Nephron progenitor cell (in vitro differentiated cells): ENCODE measurements around the gene NT5E.

Source experiments
- DNase-seq: peaks from one replicate; pipeline ENCODE4 v3.0.0; 2021
- H3K27ac Mint-ChIP-seq: 2 replicates; pipeline ENCODE4 v1.8.0; 2021; ENCODE audit warnings: mild to moderate bottlenecking, moderate library complexity, mixed read lengths
- H3K27me3 Mint-ChIP-seq: 2 replicates; pipeline ENCODE4 v1.8.0; 2021; ENCODE audit warnings: mild to moderate bottlenecking, low read depth, mixed read lengths; ENCODE audit not compliant: poor library complexity
- H3K36me3 Mint-ChIP-seq: 2 replicates; pipeline ENCODE4 v1.8.0; 2021; ENCODE audit warnings: low read depth, mixed read lengths
- H3K4me1 Mint-ChIP-seq: 2 replicates; pipeline ENCODE4 v1.8.0; 2021; ENCODE audit warnings: mixed read lengths
- H3K4me3 Mint-ChIP-seq: 2 replicates; pipeline ENCODE4 v1.8.0; 2021; ENCODE audit warnings: mild to moderate bottlenecking, moderate library complexity, mixed read lengths
- H3K9me3 Mint-ChIP-seq: 2 replicates; pipeline ENCODE4 v1.8.0; 2021; ENCODE audit warnings: mild to moderate bottlenecking, moderate library complexity, mixed read lengths
- CTCF ChIP-seq: fragments of 200-600 bp; sonication (generic); IDR thresholded peaks from 2 replicates; pipeline ENCODE4 v1.5.0; 2021; ENCODE audit warnings: antibody characterized with exemption

NT5E gene

DNA sequence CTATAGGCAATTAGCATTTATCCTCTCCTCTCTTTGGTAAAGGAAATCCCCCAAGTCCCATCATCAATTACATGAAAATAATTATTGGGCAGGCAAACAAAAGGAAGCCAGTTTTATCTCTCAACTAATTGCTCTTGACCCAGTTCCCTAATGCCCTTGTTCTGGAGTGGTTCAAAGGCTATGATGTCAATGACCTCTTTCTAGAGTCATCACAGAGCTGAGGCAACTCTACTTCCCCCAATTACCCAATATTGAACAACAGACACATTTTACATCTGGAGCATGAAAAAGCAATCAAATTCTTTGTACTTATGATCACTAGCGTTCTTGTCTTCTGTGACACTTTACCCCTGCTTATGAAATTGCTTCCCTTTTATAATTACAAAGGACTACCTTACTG is 43.5 kb downstream of the NT5E start:
- Mint-ChIP-seq H3K36me3 (peaks cover 16% of the 10 kb centered on the region), H3K9me3 (peaks cover 28% of the 10 kb centered on the region), H3K27ac (no peak overlapping the region), H3K4me1 (no peaks in the 10 kb centered on the region), H3K27me3 (peaks cover 2% of the 10 kb centered on the region), H3K4me3 (no peak overlapping the region)
- no peak for DNase-seq
- no peak for TF ChIP-seq CTCF

DNA sequence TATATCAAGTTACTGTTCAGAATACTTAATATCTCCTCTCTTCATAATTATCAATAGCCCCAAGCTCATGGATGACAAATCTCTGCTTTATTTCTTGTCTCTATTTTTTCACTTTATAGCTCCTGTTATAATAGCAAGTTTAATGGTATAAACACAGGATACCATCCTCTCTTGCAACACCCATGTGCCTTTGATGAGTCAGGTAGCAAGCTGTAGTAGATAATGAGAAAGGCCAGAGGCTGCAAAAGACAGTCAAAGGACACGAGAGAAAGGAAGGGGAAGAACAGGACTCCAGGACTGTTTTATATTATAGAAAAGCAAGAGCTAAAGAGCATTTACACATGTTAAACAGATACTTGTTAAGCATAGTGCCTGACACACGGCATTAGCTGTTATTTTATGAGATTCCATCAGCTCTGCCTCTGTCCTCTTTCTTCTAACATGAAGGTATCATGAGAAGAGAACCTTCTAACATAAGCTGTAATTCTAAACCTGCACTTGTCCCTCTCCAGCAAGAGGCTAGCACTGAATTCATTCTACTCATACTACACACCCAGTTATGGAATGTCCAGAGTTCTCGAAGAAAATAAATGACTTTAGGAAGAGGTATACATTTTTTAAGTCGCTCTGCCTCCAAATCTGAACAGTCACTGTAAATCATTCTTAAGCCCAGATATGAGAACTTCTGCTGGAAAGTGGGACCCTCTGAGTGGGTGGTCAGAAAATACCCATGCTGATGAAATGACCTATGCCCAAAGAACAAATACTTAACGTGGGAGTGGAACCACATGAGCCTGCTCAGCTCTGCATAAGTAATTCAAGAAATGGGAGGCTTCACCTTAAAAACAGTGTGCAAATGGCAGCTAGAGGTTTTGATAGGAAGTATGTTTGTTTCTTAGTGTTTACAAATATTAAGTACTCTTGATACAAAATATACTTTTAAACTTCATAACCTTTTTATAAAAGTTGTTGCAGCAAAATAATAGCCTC is 45.0 kb downstream of the NT5E start:
- H3K9me3 Mint-ChIP-seq: peaks cover 32% of the 10 kb centered on the region
- peaks cover 16% of the 10 kb centered on the region for H3K36me3 Mint-ChIP-seq
- DNase-seq: no peak
- peaks cover 2% of the 10 kb centered on the region for H3K27me3 Mint-ChIP-seq
- TF ChIP-seq CTCF: no peak
- H3K4me1 Mint-ChIP-seq: no peaks in the 10 kb centered on the region
- no peak overlapping the region for H3K27ac Mint-ChIP-seq
- no peak overlapping the region for H3K4me3 Mint-ChIP-seq

- Mint-ChIP-seq H3K4me3 (no peak overlapping the region), H3K27me3 (peaks cover 2% of the 10 kb centered on the region), H3K36me3 (peaks cover 16% of the 10 kb centered on the region), H3K27ac (no peak overlapping the region), H3K4me1 (no peaks in the 10 kb centered on the region), H3K9me3 (peaks cover 32% of the 10 kb centered on the region)
- DNase-seq: no peak
- no peak for TF ChIP-seq CTCF
Measured at GRCh38 chr6:85496009-85496579, 46.2 kb downstream of the NT5E start.

DNA sequence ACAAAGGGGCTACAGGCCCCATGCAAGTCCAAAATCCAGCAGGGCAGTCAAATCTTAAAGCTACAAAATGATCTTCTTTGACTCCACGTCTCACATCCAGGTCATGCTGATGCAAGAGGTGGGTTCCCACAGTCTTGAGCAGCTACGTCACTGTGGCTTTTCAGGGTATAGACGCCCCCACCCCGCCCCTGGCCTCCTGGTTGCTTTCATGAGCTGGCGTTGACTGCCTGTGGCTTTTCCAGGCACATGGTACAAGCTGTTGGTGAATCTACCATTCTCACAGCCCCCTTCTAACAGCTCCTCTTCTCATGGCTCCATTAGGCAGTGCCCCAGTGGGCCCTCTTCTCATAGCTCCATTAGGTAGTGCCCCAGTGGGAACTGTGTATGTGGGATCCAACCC is 47.0 kb downstream of the NT5E start:
- TF ChIP-seq CTCF: no peak
- H3K27ac Mint-ChIP-seq: no peak overlapping the region
- no peaks in the 10 kb centered on the region for H3K4me1 Mint-ChIP-seq
- peaks cover 32% of the 10 kb centered on the region for H3K9me3 Mint-ChIP-seq
- H3K4me3 Mint-ChIP-seq: no peak overlapping the region
- H3K36me3 Mint-ChIP-seq: peaks cover 16% of the 10 kb centered on the region
- DNase-seq: no peak
- H3K27me3 Mint-ChIP-seq: peaks cover 2% of the 10 kb centered on the region

GRCh38 chr6:85498596-85499258 is 48.8 kb downstream of the NT5E start:
- Mint-ChIP-seq H3K27me3 (peaks cover 2% of the 10 kb centered on the region), H3K36me3 (peaks cover 16% of the 10 kb centered on the region), H3K27ac (no peak overlapping the region), H3K4me3 (no peak overlapping the region), H3K4me1 (no peaks in the 10 kb centered on the region), H3K9me3 (peaks cover 32% of the 10 kb centered on the region)
- TF ChIP-seq CTCF: no peak
- DNase-seq: no peak
